Mucosa of gallbladder (tissue), 1 donor: Measurements from ENCODE around the gene MROH2B. TPM values are rescaled to one million over a fixed set of nuclear protein-coding genes. Genes with fewer than 3 reads are reported as not detected.

Source experiments
- DNase-seq: peaks from one replicate; pipeline ENCODE4 v3.0.0-alpha.2; 2020; ENCODE audit warnings: low spot score
- total RNA-seq: library from RNA; stranded (reverse); gene quantifications from one replicate; pipeline ENCODE4 v1.2.1, GENCODE V29; 2021
- donor health status: DM: no; HTN: no; CAD: no.

The MROH2B gene
- total RNA-seq, 1 donor from 2014 or later, result not detected

GRCh38 chr5:40972434-40972833 lies 98.7 kb downstream of the MROH2B start:
- no peak for DNase-seq

GRCh38 chr5:40962207-40962955 lies 108.8 kb downstream of the MROH2B start:
- DNase-seq, result no peak

- DNase-seq, result no peak
Observed at GRCh38 chr5:40960037-40960436, 111.1 kb downstream of the MROH2B start.

- no peak for DNase-seq
Observed at GRCh38 chr5:40958811-40959210, 112.3 kb downstream of the MROH2B start.

- DNase-seq, result no peak
Observed at GRCh38 chr5:40957048-40957447, 114.1 kb downstream of the MROH2B start.

- no peak for DNase-seq
Observed at GRCh38 chr5:40955313-40955712, 115.8 kb downstream of the MROH2B start.

Other genes starting within 250 kb of the MROH2B start
- gene RPL37, start 236.1 kb downstream of the MROH2B start, total RNA-seq, result 820 TPM
- 21.9 TPM for gene CARD6, start 230.0 kb downstream of the MROH2B start, total RNA-seq
- gene C7, start 161.8 kb downstream of the MROH2B start, total RNA-seq, result 355 TPM
- 41.8 TPM for gene C6, start 142.2 kb upstream of the MROH2B start, total RNA-seq